IgD-negative memory B cell (primary cell): ENCODE results near the gene PELI3. TPM values are rescaled to one million over a fixed set of nuclear protein-coding genes. Genes with fewer than 3 reads are reported as not detected.

Experiments
- polyA plus RNA-seq: library from polyadenylated mRNA; unstranded; fragments of 300-500 nt; fragmentation: Illumina TruSeq; gene quantifications from one replicate; pipeline ENCODE4 v1.2.3, GENCODE V29; 2021

PELI3 gene
- polyA plus RNA-seq, 1 donor from 2014 or later: 4.3 TPM

Other genes starting within 250 kb of the PELI3 start
- 13.6 TPM for gene KLC2, start 209.2 kb upstream of the PELI3 start, polyA plus RNA-seq
- gene RAB1B, start 198.3 kb upstream of the PELI3 start, polyA plus RNA-seq: 14.8 TPM
- not detected for gene CNIH2, start 188.7 kb upstream of the PELI3 start, polyA plus RNA-seq
- gene YIF1A, start 177.8 kb upstream of the PELI3 start, polyA plus RNA-seq: 72.5 TPM
- gene TMEM151A, start 175.0 kb upstream of the PELI3 start, polyA plus RNA-seq: not detected
- 0.19 TPM for gene CD248, start 149.9 kb upstream of the PELI3 start, polyA plus RNA-seq
- 0.28 TPM for gene RIN1, start 130.5 kb upstream of the PELI3 start, polyA plus RNA-seq
- gene BRMS1, start 121.8 kb upstream of the PELI3 start, polyA plus RNA-seq: 80.6 TPM
- 6.1 TPM for gene B4GAT1, start 119.3 kb upstream of the PELI3 start, polyA plus RNA-seq
- gene SLC29A2, start 95.1 kb upstream of the PELI3 start, polyA plus RNA-seq: 3.0 TPM
- gene NPAS4, start 45.9 kb upstream of the PELI3 start, polyA plus RNA-seq: not detected
- gene MRPL11, start 28.1 kb upstream of the PELI3 start, polyA plus RNA-seq: 92.2 TPM
- 24.5 TPM for gene DPP3, start 13.5 kb downstream of the PELI3 start, polyA plus RNA-seq
- 10.3 TPM for gene BBS1, start 43.7 kb downstream of the PELI3 start, polyA plus RNA-seq
- 21.6 TPM for gene ZDHHC24, start 79.1 kb downstream of the PELI3 start, polyA plus RNA-seq
- not detected for gene ACTN3, start 80.0 kb downstream of the PELI3 start, polyA plus RNA-seq
- gene CTSF, start 101.7 kb downstream of the PELI3 start, polyA plus RNA-seq: 7.0 TPM
- gene CCDC87, start 126.2 kb downstream of the PELI3 start, polyA plus RNA-seq: not detected
- 74.7 TPM for gene CCS, start 126.3 kb downstream of the PELI3 start, polyA plus RNA-seq
- 80.5 TPM for gene RBM14, start 149.7 kb downstream of the PELI3 start, polyA plus RNA-seq
- gene RBM4, start 171.8 kb downstream of the PELI3 start, polyA plus RNA-seq: 189 TPM
- gene RBM4B, start 211.0 kb downstream of the PELI3 start, polyA plus RNA-seq: 22.9 TPM